GM15510 (cell line): ENCODE data around the gene NCAM1.

ENCODE experiments used
- POLR2A ChIP-seq: IDR thresholded peaks from 3 replicates; pipeline ENCODE4 v1.6.1; 2011; ENCODE audit warnings: borderline replicate concordance; ENCODE audit not compliant: insufficient read length; ENCODE audit errors: extremely low read depth

The NCAM1 gene

GRCh38 chr11:113151521-113151920, 190.3 kb downstream of the NCAM1 start:
- TF ChIP-seq POLR2A, result no peak

GRCh38 chr11:113152500-113152899, 191.3 kb downstream of the NCAM1 start:
- no peak for TF ChIP-seq POLR2A

GRCh38 chr11:113153847-113154246, 192.6 kb downstream of the NCAM1 start:
- no peak for TF ChIP-seq POLR2A

- TF ChIP-seq POLR2A, result no peak
Measured at GRCh38 chr11:113159988-113160807, 199.0 kb downstream of the NCAM1 start.

- no peak for TF ChIP-seq POLR2A
Measured at GRCh38 chr11:113160808-113161124, 199.5 kb downstream of the NCAM1 start.

- TF ChIP-seq POLR2A, result no peak
Measured at GRCh38 chr11:113161711-113162591, 200.7 kb downstream of the NCAM1 start.

GRCh38 chr11:113162592-113162962, 201.4 kb downstream of the NCAM1 start:
- TF ChIP-seq POLR2A, result no peak

- no peak for TF ChIP-seq POLR2A
Measured at GRCh38 chr11:113163291-113164030, 202.2 kb downstream of the NCAM1 start.

GRCh38 chr11:113166280-113166679, 205.1 kb downstream of the NCAM1 start:
- no peak for TF ChIP-seq POLR2A

GRCh38 chr11:113167599-113167998, 206.4 kb downstream of the NCAM1 start:
- no peak for TF ChIP-seq POLR2A

- no peak for TF ChIP-seq POLR2A
Measured at GRCh38 chr11:113168354-113169342, 207.4 kb downstream of the NCAM1 start.

- TF ChIP-seq POLR2A, result no peak
Measured at GRCh38 chr11:113172382-113172951, 211.2 kb downstream of the NCAM1 start.

GRCh38 chr11:113173126-113173525, 211.9 kb downstream of the NCAM1 start:
- TF ChIP-seq POLR2A, result no peak

- no peak for TF ChIP-seq POLR2A
Measured at GRCh38 chr11:113174882-113175281, 213.7 kb downstream of the NCAM1 start.

GRCh38 chr11:113176599-113177360, 215.6 kb downstream of the NCAM1 start:
- TF ChIP-seq POLR2A, result no peak
